HG03521 (cell line): Measurements from ENCODE around the gene ANKRD13B.
"Not testable (repeated sequence)": the region's sequence is repeated elsewhere in the genome, so short reads cannot be mapped to it uniquely, and the experiment has no call there.

Experiments
- ATAC-seq: cut with Tn5 transposase; IDR thresholded peaks from one replicate; pipeline ENCODE4 v1.9.1; 2021; ENCODE audit warnings: mild to moderate bottlenecking, moderate library complexity; ENCODE audit not compliant: unreplicated experiment

ANKRD13B gene

DNA sequence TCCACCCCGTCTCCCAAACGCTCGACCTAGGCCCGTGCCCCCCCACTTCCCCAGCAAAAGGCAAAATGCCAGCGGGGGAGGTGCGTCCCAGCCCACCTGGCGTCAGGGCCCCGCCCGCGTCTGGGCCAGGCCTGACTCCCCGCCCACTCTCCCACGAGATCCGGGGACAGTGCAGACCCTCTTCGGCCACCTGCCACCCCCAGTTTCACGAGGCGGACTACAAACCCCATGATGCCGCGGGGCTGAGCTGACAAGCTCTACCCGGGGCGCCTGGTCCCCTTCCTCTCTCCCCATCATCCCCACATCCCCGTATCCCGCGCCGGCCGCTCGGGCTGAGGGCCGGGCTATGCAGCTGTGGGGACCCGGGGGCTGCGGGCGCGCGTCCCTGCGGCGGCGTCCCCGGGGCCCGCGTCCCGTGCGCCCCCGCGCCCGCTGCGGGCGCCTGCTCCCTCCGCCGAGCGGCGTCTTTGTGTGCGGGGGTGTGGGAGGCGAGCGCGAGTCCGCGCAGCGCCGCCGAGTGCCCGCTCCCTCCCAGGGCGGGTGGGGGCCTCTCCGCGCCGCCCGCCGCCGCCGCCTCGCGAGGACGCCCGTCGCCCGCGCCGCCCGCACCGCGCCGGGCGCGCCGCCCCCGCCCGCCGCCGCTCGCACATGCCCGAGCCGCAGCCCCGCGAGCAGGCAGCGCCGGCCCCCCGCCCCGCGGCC lies at the start of gene ANKRD13B:
ANKRD13B (plus strand) TSS at position 283 of the 702 bp plus-strand sequence. CDS start 490 bp downstream, outside the sequence.
- ATAC-seq, result no peak

DNA sequence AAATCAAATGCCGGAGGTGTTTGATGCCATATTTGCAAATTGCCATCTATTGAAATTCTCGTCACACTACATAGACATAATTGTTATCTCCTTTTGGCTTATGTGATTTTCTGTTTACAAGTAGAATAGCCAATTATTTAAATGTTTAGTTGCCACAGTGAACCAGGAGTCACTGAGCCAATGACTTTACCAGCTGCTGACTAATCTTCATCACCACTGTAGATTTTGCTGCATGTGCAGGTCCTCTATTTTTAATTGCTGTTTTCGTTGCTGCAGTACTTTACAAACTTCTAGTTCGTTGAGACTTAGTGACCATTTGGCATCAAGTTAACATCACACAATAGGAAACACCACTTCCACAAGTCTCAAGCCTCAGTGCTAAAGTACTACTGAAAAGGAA lies 48.9 kb upstream of the ANKRD13B start:
- ATAC-seq, result no peak

DNA sequence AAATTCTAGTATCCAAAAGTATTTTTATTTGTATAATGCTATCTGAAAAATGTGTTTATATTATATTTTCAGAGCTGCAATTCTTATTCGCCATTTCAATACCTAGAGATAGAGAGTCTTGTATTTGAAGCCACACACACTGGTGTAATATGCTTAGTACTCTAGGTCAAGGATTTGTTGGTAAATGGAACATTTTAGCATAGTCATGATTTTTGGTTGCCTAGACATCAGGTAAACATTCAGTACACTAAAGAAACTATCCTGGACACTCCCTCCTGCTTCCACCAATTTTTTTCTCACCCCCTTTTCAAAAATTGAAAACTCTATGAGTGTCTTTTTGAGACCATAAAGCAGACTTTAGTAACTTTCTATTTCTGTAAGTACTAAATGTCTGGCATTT lies 46.8 kb upstream of the ANKRD13B start:
- ATAC-seq, result no peak

DNA sequence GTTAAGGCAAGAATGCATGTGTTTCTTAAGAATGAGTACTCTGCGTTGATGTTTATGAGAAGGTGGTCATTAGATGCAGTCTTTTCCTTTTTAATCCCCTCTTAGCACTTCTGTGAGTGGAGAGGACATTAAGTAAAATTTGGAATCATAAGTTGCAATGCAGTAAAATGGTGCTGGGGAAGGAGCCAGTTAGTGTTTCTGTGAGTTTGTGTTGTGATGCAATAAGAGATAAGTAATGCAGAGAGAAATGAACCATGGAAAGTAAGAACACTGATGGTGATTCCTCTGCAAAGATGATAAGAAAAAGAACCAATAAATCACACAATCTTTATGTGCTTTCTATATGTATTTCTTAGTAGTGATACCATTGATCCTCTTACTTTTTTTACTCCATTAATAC lies 46.1 kb upstream of the ANKRD13B start:
- ATAC-seq, result no peak

DNA sequence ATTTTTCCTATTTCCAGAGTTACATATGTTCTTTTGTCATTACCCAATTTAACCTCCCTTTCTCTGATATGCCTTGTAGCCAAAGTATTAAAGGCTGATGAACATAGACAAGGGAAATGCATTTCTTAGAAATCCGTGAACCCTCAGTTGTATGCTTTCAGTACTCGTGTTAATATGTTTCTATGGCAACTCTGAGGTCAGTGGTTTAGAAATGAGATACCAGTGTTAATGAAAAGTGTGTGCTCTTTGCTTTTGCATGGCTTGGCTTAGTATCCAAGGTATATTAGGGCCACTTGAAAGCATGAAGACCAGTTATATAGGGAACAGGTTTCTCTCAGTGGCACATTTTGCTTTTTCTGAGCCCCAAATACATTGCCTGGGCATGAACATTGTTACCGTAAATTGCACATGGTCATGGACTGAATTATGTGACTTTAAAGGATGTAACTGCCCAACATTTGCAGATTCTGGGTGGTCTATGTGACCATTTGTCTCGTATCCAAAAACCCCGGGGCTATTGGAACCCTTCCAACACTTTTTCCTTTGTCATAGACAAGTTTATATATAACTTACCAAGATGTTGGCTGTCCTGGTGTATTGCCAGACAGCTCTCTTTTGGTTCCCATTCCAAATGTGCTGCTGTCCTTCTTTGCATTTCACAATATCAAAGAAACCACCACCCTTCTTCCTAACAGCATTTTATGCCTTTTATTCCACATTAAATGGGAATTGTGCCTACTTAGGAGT lies 43.6 kb upstream of the ANKRD13B start:
- no peak for ATAC-seq

DNA sequence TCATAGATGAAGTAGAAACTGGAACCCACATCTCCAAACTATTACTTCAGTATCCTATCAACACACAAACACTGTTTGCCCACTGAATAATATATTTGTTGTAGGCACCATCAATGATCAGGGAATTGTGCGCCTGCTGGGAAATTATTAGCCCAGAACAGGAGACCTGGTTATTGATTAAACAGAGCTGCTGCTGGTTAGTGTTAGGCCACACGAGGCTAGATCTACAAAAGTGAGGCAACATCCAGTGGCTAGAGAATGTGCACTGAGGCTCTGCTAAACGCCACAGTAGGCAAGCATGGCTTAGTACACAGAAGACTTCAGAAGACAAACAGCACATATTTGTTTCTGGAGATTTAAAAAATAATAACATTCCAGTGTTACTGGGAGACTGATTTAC lies 37.1 kb upstream of the ANKRD13B start:
- ATAC-seq, result no peak

DNA sequence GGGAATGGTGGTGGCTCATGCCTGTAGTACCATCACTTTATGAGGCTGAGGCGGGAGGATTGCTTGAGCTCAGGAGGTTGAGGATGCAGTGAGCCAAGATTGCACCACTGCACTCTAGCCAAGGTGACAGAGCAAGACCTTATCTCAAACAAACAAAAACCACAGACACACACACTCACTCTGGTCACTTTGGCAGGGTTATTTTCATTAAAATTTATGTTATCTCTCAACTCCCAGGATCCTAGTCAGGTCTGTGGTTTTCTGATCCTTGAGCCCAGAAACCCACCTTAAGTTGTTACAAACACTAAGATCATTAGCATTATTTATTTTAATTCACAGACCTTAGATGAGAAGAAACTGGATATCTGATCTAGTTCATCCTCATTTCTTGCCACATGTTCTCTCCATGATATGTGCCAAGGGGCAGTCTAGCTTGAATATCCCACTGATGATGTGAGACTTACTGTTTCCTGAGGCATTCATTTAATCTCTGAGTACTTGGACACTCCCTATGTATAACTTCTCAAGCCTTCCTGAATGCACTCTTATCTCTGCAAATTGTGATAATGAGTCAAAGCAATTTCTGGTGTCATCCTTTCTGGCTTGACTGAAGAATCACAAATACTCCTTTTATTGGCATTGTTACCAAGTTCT lies 35.7 kb upstream of the ANKRD13B start:
- ATAC-seq, result no peak

DNA sequence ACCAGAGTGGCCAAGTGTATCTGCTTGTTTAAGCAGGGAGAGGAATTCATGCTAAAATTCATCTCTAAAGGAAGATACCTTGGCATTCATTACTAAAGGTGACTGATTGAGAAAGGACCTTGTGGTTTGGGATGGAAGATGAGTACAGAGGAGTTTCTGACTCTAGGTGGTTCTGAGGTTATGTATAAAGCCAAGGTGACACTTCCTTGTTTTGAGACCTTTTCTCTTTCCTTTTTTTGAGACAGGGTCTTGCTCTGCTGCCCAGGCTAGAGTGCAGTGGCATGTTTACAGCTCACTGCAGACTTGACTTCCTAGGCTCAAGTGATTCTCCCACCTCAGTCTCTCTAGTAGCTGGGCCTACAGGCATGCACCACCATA lies 35.2 kb upstream of the ANKRD13B start:
- ATAC-seq, result no peak

DNA sequence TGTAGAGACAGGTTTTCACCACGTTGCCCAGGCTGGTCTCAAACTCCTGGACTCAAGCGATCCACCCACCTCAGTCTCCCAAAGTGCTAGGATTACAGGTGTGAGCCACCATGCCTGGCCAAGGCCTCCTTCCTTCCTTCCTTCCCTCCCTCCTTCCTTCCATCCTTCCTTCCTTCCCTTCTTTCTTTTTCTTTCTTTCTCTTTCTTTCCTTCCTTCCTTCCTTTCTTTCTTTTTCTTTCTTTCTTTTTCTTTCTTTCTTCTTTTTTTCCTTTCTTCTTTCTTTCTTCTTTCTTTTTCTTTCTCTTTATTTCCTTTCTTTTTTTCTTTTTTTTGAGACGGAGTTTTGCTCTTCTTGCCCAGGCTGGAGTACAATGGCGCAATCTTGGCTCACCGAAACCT lies 34.8 kb upstream of the ANKRD13B start:
- not testable (repeated sequence) for ATAC-seq

DNA sequence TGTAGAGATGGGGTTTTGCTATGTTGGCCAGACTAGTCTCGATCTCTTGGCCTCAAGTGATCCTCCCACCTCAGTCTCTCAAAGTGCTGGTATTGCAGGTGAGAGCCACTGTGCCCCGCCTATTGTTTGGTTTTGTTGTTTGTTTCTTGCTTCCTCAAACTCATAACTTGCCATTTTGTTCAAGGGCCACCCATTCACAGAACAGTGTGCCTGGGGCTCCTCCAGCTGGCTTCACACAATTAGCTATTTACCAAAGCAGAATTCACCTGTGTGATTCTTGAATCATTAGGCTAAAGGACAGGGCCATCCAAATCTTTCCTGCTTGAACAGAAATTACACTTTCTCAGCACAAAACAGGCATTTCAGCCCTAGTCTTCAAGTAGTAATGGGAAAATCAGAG lies 33.3 kb upstream of the ANKRD13B start:
- ATAC-seq, result no peak

DNA sequence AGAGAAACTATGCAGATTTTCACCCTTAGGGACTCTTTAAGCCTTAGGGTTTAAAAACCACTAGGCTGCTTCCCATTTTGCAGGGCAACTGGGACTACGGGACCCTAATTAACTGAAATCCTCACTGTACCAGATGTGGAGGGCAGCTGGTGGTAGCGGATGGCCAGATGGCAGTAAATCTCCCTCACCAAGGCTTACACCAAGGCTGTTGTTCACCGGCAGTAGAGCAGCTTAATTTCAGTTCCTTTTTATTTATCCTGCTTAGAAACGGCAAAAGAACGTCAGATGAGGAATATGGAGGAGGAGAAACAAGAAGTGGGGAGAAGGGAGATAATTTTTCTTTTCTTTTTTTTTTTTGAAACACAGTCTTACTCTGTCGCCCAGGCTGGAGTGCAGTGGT lies 32.6 kb upstream of the ANKRD13B start:
- no peak for ATAC-seq

DNA sequence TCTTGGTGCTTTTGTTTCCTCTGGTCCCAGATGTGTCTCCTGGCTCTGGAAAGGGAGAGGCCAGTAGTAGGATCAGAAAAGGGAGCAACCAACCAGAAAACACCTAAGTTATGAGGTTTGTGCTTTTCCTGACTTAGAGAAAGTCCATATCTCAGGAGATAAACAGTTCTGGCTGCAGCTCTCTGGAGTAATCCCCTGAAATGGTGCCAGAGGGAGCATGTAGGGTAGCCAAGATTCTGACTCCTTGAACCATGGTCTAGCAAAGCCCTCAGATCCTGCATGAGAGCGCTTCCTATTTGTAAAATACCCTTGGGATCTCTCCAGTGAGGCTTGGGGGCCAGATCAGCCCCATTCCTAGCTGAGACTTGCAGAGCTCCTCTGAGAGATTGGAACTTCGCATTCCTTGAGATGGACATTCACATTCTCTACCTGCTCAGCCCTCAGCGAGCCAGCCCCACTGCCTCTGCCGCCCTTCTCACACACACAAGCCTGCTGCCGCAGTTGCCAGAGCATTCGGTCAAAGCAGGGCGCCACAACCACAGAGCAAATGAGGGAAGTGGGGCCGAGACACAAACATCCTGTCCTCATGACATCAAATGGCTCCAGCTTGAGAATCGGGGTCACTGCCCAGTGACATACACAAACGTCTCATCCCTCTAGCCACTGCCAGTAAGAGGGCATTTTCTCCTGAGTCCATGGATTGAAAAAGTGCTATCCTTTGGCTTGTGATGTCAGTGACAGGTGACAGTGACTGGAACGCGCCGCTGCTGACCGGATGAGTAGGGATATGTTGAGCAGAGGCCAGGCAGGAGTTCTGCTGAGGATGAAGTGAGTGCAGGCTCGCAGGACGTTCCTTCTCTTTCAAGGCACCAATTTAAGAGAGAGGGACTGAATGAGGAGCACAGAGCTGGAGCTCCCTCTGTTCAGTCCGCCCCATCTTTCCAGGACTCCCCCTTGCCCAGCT lies 31.1 kb upstream of the ANKRD13B start:
- no peak for ATAC-seq

DNA sequence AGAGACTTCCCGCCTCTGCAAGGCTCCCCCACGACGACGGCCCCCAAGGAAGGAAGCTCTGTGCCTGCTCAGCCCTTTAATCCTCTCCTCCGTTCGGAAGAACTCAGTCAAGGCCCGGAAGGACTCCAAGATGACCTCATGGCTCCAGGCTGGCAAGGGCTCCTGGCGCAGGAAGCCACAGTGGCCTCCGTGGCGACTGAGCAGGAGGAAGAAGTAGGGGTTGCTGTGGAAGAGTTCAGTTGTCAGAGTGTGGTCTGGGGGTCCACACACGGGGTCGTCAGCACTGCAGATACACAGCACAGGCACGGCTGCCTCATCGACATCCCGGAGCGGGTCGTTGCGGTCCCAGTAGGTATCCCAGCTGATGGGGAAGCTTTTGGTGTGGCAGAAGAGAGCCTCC lies 30.3 kb upstream of the ANKRD13B start:
- no peak for ATAC-seq

DNA sequence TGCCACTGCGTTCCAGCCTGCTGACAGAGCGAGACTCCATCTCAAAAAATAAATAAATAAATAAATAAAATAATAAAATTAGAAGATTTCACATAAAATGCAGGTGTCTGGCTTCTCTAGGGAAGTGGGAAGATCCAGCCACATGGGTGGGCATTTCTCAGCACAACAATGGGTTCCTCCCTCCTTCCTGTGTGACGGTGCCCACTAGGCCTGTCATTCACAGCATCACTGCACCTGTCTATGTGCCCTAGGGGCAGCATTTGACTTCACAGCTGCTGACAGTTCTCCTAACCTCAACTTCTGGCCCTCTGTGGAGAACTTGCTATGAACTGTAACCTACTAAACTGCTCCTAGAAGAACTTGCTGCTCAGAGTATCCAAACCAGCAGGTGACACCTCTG lies 29.1 kb upstream of the ANKRD13B start:
- no peak for ATAC-seq

DNA sequence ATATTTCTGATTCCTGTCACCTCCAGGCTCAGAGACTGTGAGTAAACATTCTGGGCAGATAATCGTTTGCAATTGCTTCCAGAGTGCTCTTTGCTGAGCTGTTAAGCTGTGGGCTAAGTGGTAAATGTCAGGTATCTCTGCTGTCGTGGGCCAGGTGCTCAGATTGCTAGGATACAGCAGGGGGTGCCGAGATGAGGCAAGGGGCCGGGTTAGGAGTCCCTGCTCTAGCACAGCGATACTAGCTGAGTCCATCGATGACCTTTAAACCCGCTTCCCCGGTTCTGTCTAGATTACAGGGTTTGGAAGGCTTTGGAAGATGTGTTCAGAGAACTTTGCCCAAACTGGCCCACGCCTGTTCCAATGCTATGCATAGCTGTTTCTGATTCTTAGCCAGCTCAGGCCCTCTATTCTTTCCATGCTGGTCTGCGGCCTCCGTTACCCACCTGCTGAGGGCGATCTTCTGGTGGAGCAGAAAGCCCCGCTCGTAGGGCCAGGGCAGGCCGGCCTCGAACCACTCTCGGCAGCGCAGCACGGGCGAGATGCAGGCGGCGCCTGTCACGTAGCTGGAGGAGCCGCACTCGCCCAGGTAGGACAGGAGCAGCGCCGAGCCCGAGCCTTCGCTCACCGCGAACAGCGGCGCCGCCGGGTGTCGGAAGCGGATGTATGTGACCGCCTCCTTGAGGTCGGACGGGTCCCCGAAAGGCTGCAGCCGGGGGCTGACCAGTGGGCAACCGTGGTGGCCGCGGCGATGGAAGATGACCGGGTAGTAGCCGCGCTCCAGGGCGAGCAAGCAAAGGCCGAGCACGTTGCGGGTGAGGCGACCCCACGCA lies 27.1 kb upstream of the ANKRD13B start:
- no peak for ATAC-seq

DNA sequence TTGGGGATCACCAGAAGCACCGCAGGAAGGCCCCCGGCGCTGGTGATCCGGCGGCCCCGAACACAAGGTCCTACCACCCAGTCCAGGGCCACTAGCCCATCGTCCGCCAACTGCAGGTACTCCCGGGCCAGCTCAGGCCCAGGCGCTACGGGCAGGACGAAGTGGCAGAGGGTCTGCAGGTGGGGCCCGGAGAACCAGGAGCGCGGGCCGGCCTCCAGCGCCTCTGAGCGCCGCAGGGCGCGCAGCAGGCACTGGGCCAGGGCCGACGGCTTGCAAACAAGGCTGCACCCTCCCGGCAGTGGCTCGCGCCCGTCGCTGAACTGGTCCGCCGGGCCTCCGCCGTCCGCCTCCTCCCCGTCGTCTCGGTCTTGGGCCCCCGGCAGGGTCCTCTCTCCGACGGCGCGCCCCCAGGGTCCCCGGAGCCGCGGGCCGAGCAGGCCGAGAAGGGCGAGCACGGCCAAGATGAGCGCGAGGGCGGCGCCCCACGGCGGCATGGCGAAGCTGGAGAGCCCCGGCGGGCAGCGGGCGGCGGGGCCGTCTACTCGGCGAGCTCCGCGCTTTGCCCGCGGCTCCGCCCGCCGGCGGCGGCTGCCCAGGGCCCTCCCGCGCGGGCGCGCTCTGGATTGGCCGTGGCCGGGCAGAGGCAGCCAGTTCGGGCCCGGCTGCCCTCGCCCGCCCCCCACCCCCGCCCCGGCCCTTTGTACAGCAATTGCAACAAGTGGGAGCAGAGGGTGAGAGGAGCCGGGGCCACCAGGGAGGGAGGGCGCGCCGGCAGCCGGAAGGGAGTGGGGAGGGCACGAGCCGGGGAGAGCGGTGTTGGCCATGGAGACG lies 26.2 kb upstream of the ANKRD13B start, which contains the start of gene ABHD15:
ABHD15 (minus strand) TSS at position 565 of the 831 bp plus-strand sequence; CDS start at position 494, 71 bp downstream.
- ATAC-seq, result peak; percentile 29

DNA sequence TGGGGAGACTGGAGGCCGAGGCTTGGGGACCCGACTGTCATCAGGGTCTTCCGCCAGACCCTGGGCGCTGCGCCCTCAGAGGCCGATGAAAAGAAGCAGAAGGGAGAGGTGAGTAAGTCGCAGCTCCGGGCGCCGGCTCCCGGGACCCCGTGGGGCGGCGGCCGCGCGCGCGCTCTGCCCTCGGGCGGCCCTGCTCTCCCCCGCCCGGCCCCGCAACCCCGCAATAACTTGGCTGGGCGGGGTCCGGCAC lies 25.7 kb upstream of the ANKRD13B start:
- ATAC-seq, result peak; percentile 5

DNA sequence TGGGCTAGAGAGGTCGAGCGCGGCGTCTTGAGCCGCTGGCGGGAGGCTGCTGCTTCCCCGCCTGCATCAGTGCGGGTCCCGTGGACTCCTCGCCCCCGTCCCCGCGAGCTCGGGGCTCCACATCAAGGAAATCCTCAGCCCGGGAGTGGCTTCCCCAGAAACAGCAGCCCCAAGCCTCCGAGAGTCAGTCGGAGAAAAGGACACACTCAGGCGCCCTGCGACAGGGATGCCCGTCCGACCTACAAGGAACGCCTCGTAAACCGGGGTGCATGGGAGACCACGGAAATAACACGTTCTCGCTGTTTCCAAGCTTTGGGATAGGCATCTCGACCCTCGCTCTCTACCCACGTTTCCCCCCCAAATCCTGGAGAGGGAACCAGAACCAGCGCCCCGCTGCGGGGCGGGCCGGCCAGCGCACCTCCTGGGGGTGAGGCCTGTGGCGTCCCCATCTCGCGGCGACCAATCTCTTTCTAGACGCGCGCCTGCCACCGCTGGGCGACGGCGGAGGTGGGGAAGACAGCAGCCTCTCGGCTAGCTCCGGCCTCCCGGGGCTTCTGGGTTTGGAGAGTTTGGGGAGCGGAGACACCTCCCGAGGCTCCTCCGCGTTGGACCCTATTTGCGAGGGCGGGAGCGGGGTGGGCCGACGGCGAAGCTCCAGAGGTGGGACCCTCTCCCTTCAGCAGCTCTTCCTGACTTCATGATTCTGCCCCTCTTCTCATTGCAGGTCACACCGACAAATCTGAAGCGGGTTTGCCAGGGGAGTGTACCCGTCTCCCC lies 25.2 kb upstream of the ANKRD13B start:
- ATAC-seq, result peak; percentile 27
